MCF 10A (cell line): Measurements from ENCODE around the gene GTF2B. TPM values are rescaled to one million over a fixed set of nuclear protein-coding genes. Genes with fewer than 3 reads are reported as not detected.
A peak's percentile ranks its signal among the peaks of the same experiment; 100 is the strongest.

Source experiments
- BruUV-seq: library from RNA; stranded (reverse); fragments of 400-500 nt; replicated peaks from 2 replicates; lab custom pipeline; 2021; lab: Mats Ljungman, UMichigan
- CTCF ChIA-PET: fragments of 300-600 bp; sonication (Branson Sonifier 250); formaldehyde crosslinking; extraction: SDS; loops from one replicate; lab custom pipeline; 2021; ENCODE audit warnings: antibody characterized with exemption, inconsistent platforms; lab: Yijun Ruan, JAX
- POLR2A ChIA-PET: fragments of 300-600, 350-650 bp; sonication (Branson Sonifier 250); formaldehyde crosslinking; extraction: SDS; loops from one replicate; lab custom pipeline; 2020; ENCODE audit warnings: antibody characterized with exemption, inconsistent platforms; lab: Yijun Ruan, JAX
- DNase-seq: peaks from one replicate; pipeline ENCODE4 v3.0.0-alpha.2; 2018; ENCODE audit not compliant: unreplicated experiment
- H3K27ac Mint-ChIP-seq: one replicate; pipeline ENCODE4 v1.8.0; 2022; ENCODE audit warnings: mild to moderate bottlenecking, low read depth, mixed read lengths; ENCODE audit not compliant: unreplicated experiment
- H3K27me3 Mint-ChIP-seq: one replicate; pipeline ENCODE4 v1.8.0; 2022; ENCODE audit warnings: mixed read lengths; ENCODE audit not compliant: insufficient read depth, unreplicated experiment
- H3K36me3 Mint-ChIP-seq: one replicate; pipeline ENCODE4 v1.8.0; 2022; ENCODE audit warnings: mild to moderate bottlenecking, moderate library complexity, mixed read lengths; ENCODE audit not compliant: insufficient read depth, unreplicated experiment
- H3K4me1 Mint-ChIP-seq: one replicate; pipeline ENCODE4 v1.8.0; 2022; ENCODE audit warnings: mixed read lengths; ENCODE audit not compliant: insufficient read depth, unreplicated experiment
- H3K4me3 Mint-ChIP-seq: one replicate; pipeline ENCODE4 v1.8.0; 2022; ENCODE audit warnings: mild to moderate bottlenecking, moderate library complexity, mixed read lengths; ENCODE audit not compliant: unreplicated experiment
- H3K9me3 Mint-ChIP-seq: one replicate; pipeline ENCODE4 v1.8.0; 2022; ENCODE audit warnings: mixed read lengths; ENCODE audit not compliant: unreplicated experiment
- CTCF ChIP-seq: fragments of 200-600 bp; IDR thresholded peaks from one replicate; pipeline ENCODE4 v1.8.0; 2022; ENCODE audit warnings: antibody characterized with exemption, mild to moderate bottlenecking; ENCODE audit not compliant: unreplicated experiment
- intact Hi-C: fragments of 100-400 bp; cut with micrococcal nuclease; formaldehyde crosslinking; loops from 2 replicates; pipeline ENCODE4 v1.14.1; 2022
- total RNA-seq: library from RNA; stranded (reverse); gene quantifications from 2 replicates; pipeline ENCODE4 v1.2.3, GENCODE V29; 2022

The GTF2B gene
- total RNA-seq, 1 experiment from 2014 or later: 18.8 TPM

- DNase-seq: no peak
- POLR2A ChIA-PET: interaction anchor here (1.6 kb wide), 1 partner anchor 12 kb away, joined by 4 read pairs; no protein-coding TSS in a partner anchor
- no peak overlapping the region for H3K4me3 Mint-ChIP-seq
- H3K36me3 Mint-ChIP-seq: peaks cover 49% of the 10 kb centered on the region
- CTCF ChIA-PET: interaction anchor here (0.5 to 5.4 kb wide), 19 partner anchors 9 to 551 kb away, joined by 3 to 79 read pairs (median 5); partner anchors contain the start of genes GTF2B and PKN2
- H3K4me1 Mint-ChIP-seq: peaks cover 14% of the 10 kb centered on the region
- no peaks in the 10 kb centered on the region for H3K27me3 Mint-ChIP-seq
- intact Hi-C loops: loop anchor here (5.0 kb wide), 1 partner anchor 701 kb away; no protein-coding TSS in a partner anchor
- TF ChIP-seq CTCF: no peak
- BruUV-seq: no TSS peak
- H3K9me3 Mint-ChIP-seq: no peaks in the 10 kb centered on the region
- H3K27ac Mint-ChIP-seq: peak overlapping the region; percentile 54
Measured at GRCh38 chr1:88878731-88879130, 12.6 kb downstream of the GTF2B start.

GRCh38 chr1:88877911-88878310, 13.5 kb downstream of the GTF2B start:
- H3K27ac Mint-ChIP-seq: no peak overlapping the region
- POLR2A ChIA-PET: interaction anchor here (0.6 to 1.6 kb wide), 3 partner anchors 13 to 194 kb away, joined by 3 to 4 read pairs (median 3); partner anchors contain the start of gene PKN2
- CTCF ChIA-PET: interaction anchor here (0.7 to 5.4 kb wide), 22 partner anchors 8 to 322 kb away, joined by 3 to 79 read pairs (median 6); partner anchors contain the start of genes GTF2B and PKN2
- no peaks in the 10 kb centered on the region for H3K27me3 Mint-ChIP-seq
- no peaks in the 10 kb centered on the region for H3K9me3 Mint-ChIP-seq
- no TSS peak for BruUV-seq
- TF ChIP-seq CTCF: no peak
- no peak overlapping the region for H3K4me3 Mint-ChIP-seq
- peaks cover 16% of the 10 kb centered on the region for H3K4me1 Mint-ChIP-seq
- intact Hi-C loops: loop anchor here (1.0 to 5.0 kb wide), 3 partner anchors 223 to 701 kb away; no protein-coding TSS in a partner anchor
- DNase-seq: no peak
- peaks cover 49% of the 10 kb centered on the region for H3K36me3 Mint-ChIP-seq

- intact Hi-C loops: loop anchor here (1.0 to 5.0 kb wide), 3 partner anchors 222 to 700 kb away; no protein-coding TSS in a partner anchor
- Mint-ChIP-seq H3K4me3 (no peak overlapping the region), H3K9me3 (no peaks in the 10 kb centered on the region), H3K27ac (no peak overlapping the region), H3K36me3 (peaks cover 48% of the 10 kb centered on the region), H3K4me1 (peaks cover 15% of the 10 kb centered on the region), H3K27me3 (no peaks in the 10 kb centered on the region)
- DNase-seq: peak; percentile 36
- peak; percentile 40 for TF ChIP-seq CTCF
- no TSS peak for BruUV-seq
- ChIA-PET CTCF (interaction anchor here (0.6 to 5.4 kb wide), 27 partner anchors 9 to 1517 kb away, joined by 3 to 79 read pairs (median 6); partner anchors contain the start of genes GTF2B and PKN2), POLR2A (interaction anchor here (0.6 to 1.6 kb wide), 4 partner anchors 13 to 193 kb away, joined by 3 to 4 read pairs (median 3); partner anchors contain the start of gene PKN2)
Measured at GRCh38 chr1:88877382-88877825, 14.0 kb downstream of the GTF2B start.

GRCh38 chr1:88876573-88877365, 14.6 kb downstream of the GTF2B start:
- no peak for DNase-seq
- no peak for TF ChIP-seq CTCF
- intact Hi-C loops: loop anchor here (1.0 to 5.0 kb wide), 3 partner anchors 221 to 699 kb away; no protein-coding TSS in a partner anchor
- Mint-ChIP-seq H3K27me3 (no peaks in the 10 kb centered on the region), H3K4me3 (no peak overlapping the region), H3K27ac (no peak overlapping the region), H3K36me3 (peaks cover 46% of the 10 kb centered on the region), H3K9me3 (no peaks in the 10 kb centered on the region), H3K4me1 (peaks cover 11% of the 10 kb centered on the region)
- CTCF ChIA-PET: interaction anchor here (0.5 to 5.4 kb wide), 33 partner anchors 9 to 1694 kb away, joined by 3 to 79 read pairs (median 5); partner anchors contain the start of genes GTF2B and PKN2
- BruUV-seq: no TSS peak
- POLR2A ChIA-PET: interaction anchor here (0.8 to 1.4 kb wide), 2 partner anchors 85 to 193 kb away, joined by 3 read pairs; partner anchors contain the start of gene PKN2
